NCI-H82 (cell line): ENCODE measurements around the gene CEP83.

Experiments used
- DNase-seq: peaks from one replicate; lab custom pipeline; 2025; lab: John Stamatoyannopoulos, UW

The CEP83 gene

GRCh38 chr12:94269316-94269999 lies 190.2 kb downstream of the CEP83 start:
- DNase-seq, result no peak

DNA sequence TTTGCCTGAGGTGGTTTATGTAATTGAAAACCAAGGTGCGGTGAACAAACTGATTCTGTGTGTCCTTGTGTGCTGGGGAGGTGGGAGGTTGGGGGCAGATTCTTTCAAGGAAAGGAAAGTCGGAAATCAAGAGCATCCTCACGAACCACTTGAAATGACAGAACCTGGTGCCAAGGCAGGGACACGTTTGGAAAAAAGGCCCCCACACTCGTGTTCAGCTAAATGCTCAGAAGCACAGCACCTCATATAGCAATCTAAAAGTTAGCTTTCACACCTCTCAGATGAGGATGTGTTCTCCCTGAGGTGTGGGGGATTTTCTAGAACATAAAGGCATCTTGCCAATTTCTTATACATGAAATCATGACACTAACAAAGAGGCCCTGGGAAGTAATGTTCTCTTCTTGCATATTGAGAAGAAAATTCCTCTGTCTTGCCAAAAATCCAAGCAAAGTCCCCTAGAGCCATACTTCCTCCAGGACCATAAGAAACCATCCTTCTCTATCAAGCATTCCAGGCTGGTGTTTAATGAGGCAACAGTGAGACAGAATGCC lies 191.7 kb downstream of the CEP83 start:
- no peak for DNase-seq

DNA sequence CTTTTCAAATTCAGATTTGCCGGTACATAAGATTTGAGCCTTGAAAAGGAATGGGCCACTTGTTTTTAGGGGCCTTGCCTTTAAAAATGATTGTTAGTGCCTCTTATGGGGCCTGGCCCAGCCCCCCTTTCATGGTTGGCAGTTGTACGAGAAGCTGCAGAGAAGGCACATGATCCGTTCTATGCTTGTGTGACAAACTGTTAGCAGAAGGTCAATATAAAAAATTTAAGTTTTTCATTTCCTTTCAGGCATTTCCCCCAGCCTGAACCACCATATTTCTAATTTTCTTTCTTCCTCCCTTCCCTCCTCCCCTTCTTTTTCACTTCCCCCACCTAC lies 192.2 kb downstream of the CEP83 start:
- DNase-seq, result no peak

DNA sequence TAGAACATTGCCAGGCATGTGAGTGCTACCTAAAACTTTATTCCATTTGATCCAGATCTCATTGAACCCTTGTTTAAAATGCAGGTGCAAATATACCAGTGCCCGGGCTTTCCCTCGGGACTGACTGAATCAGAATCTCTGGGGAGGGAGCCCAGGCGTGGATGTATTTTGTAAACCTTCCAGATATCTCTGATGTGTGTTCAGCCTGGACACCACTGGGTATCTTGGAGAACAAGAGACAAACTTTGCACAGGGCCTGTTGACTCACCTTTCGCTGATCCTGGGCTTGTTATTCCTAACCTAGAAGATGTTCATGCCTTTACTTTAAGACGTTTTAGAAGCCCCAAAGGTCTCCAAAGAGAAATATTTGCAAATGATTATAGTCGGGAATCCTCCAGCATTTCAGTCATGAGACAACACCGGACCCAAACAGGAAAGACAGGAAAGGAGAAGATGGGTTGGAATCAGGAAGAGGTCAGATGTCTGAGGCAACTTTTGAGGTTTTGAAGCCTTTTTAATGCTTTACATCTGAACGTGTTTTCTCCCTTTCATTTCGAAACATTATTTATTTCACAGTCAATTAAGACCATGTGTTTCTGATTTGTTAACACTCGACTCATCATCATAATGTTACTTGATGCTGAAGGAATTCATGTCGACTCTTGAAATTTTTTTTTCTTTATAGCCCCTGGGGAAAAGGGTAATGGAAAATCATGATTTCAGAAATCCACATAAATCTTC lies 192.7 kb downstream of the CEP83 start:
- DNase-seq, result no peak

- DNase-seq, result no peak
Measured at GRCh38 chr12:94265966-94266745, 193.5 kb downstream of the CEP83 start.

DNA sequence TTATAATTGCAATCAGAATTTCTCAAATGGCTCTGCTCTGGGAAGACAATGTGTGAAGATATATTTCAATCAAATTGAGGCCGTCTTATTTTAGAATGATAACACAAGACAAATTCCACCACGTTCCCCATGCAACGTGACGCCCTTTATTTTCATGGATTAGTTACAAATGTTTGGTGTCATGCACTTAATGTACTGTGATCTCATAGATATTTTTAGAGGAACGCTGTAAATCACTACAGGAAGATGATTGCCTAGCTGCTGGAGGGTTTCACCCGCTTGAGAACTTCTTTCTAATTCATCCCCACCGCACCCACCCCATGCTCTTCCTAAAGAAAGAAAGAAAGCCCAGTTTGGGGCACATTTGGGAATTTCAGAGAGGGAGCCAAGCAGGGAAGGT lies 194.1 kb downstream of the CEP83 start:
- DNase-seq, result no peak

DNA sequence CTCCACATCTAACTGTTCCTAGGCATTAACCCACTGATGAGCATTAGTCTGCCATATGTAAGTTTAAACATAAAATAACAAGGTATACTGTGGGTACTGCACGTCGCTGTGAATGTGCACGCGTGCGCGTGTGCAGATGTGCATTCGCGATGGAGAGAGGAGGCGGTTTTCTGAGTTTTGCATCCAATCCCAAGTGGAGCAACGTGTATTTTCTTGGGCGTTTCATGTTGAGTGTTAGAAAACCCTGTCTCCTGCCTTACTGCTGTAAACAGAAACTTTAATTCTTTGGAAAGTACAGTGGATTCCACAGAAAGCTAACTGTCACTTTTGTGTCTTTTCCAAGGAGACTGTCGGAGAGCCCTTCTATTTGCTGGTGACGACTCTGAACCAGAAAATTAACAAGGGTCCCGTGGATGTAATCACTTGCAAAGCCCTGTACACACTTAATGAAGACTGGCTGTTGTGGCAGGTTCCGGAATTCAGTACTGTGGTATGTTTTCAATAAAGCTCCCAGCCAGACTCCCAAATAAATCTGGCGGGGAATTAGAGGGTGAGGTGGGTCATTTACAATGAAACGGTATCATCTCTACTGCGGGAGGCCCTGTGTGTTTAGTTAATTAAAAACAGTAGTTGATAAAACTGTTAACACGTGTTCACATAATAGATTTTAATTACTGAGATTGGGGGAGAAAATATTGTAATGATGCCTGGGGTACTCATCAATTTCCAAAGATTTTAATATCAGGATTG lies 194.8 kb downstream of the CEP83 start:
- DNase-seq, result no peak

DNA sequence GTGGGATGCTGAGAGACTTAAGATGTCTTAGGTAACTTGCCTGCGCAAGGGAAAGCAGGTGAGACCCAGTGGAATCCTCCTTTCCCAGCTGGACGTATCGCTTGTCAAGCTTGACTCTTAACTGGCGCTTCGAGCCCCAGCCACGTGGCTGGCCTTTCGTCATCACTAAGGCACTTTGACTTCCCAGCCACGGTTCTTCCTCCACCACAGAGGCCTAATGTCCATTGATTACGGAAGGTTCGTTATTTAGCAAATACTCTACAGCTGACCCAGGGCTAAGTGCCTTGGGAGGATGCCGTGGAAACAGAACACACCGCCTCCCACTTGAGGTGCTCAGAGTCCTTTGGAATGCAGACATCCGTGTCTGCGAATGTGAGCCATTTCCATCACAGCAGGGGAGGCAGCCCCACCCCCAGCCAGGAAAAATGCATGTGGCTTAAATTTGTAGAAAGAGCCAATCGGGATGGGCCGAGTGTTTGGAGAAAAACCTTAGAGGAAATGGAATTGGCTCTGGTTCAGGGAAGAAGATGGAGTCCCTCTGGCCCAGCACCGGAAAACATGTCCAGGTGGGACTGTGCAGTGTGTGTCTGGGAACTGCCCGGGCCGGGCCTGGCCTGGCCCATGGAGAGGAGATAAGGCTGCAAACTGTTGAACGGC lies 195.6 kb downstream of the CEP83 start:
- no peak for DNase-seq

DNA sequence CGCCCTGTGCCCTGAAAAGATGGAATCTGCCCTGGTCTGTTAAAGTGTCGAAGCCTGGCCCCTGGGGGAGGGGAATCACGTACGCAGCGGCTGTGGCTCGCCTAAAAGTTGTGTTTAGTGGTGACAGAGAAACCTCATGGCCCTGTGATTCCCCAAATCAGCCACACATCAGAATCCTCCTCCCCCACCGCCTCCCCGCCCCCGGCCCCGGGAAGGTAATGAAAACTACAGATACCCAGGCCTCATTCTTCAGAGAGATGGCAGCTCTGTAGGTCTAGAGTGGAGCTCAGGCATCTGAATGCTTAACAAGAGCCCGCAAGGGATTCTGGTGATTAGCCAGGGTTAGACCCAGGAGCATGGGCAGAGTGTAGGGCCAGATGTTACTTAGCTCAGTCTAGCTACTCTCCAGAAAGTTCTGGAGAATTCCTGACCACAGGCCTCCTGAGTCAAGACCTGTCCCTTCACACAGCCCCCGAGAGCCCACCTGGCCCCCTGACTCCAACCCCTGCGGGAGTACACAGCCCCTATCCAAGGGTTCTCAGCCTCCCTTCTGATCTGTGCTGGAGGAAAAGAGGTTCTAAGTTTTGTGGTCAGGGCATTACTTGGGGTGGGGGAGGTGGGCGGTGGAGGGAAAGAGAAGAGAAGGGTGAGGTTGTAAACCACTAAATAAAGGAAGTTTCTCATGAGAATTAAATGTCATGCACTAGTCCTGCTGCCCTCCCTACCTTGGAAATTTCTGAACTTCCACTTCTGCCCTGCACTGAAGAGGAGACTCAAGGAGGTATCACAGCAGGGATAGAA lies 196.5 kb downstream of the CEP83 start:
- no peak for DNase-seq

DNA sequence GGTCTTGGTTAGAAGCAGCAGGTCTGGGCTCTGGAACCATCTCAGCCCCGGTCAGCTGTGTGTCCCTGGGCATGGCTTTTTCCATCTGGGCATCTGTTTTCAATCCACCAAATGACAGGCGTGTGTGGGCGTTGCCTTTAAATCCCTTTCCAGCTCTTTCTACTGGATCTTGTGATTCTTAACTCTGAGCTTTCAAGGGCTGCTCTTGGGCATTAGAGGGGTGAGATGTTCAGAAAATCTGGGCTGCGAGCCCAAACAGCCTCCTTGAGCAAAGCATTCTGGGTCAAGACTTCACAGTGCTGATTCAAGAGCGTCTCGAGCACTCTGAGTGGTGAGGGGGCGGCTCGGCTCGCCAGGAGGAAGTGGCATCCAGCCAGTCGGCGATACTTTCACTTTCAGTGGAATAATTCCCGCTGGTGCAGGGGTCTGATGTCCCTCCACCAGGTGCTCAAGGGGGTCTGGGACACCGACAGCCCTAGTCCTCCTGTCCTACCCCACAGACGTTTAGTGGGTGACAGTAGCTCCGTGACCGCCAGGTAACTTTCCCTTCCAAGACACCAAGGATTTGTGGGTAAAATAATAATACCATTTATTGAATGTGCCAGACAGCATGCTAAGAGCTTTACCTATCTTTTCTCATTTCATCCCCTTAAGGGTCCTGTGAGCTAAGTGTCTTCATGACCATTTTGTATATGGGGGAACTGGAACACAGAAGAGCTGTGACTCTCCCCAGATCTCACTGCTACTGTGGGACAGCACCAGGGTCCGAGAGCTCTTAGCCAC lies 197.2 kb downstream of the CEP83 start:
- no peak for DNase-seq

- no peak for DNase-seq
Measured at GRCh38 chr12:94261786-94262185, 197.9 kb downstream of the CEP83 start.

- no peak for DNase-seq
Measured at GRCh38 chr12:94261119-94261518, 198.5 kb downstream of the CEP83 start.

DNA sequence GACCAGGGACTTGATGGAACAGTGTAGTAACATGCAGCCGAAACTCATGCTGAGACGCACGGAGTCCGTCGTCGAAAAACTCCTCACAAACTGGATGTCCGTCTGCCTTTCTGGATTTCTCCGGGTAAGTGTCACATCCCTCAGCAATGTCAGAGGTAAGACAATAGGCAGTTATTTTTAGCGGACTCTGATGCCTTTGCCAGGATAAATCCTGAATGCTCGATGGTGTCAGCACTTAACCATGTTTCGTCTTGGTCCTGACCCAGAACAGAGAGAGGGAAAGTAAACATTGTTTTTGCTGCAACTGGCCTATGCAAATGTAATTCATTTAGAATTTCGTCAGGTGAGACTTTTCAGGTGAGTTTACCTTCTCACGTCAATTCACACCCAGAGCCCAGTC lies 198.9 kb downstream of the CEP83 start:
- DNase-seq, result no peak

DNA sequence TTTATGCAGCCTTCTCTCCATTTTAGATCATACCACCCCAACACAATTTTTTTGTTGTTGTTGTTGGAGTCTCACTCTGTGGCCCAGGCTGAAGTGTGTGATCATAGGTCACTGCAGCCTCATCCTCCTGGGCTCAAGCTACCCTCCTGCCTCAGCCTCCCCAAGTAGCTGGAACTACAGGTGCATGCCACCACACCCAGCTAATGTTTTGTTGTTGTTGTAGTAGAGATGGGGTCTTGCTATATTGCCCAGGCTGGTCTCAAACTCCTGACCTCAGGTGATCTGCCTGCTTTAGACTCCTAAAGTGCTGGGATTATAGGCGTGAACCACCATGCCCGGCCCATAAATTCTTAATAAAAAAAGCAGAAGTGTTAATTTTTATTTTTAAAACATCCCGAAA lies 199.7 kb downstream of the CEP83 start:
- DNase-seq, result no peak

- DNase-seq, result no peak
Measured at GRCh38 chr12:94258593-94258992, 201.1 kb downstream of the CEP83 start.
